ENCODE results near the gene ZNF90.
"Not testable (repeated sequence)": the region's sequence is repeated elsewhere in the genome, so short reads cannot be mapped to it uniquely, and the experiment has no call there.

Gene ZNF90

GRCh38 chr19:20102097-20102496, 24.3 kb downstream of the ZNF90 start:
- TF ChIP-seq, protein P1, sequence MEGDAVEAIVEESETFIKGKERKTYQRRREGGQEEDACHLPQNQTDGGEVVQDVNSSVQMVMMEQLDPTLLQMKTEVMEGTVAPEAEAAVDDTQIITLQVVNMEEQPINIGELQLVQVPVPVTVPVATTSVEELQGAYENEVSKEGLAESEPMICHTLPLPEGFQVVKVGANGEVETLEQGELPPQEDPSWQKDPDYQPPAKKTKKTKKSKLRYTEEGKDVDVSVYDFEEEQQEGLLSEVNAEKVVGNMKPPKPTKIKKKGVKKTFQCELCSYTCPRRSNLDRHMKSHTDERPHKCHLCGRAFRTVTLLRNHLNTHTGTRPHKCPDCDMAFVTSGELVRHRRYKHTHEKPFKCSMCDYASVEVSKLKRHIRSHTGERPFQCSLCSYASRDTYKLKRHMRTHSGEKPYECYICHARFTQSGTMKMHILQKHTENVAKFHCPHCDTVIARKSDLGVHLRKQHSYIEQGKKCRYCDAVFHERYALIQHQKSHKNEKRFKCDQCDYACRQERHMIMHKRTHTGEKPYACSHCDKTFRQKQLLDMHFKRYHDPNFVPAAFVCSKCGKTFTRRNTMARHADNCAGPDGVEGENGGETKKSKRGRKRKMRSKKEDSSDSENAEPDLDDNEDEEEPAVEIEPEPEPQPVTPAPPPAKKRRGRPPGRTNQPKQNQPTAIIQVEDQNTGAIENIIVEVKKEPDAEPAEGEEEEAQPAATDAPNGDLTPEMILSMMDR (conservative IDR thresholded peaks at IDR 0.05; ENCODE audit: low read length) = no peak
- TF ChIP-seq EZH2phosphoT487 (IDR thresholded peaks at IDR 0.05; ENCODE audit: borderline replicate concordance) = no peak
- Histone ChIP-seq H4K20me1 (ENCODE audit: insufficient read depth, low read length, poor library complexity, severe bottlenecking) (no peaks in the 10 kb centered on the region), H3K9me3 (ENCODE audit: insufficient read depth, low read depth, low read length) (peaks cover 17% of the 10 kb centered on the region; the same call in 1 of the 2 replicates), H3K79me2 (ENCODE audit: insufficient read depth, low read length) (peaks cover 39% of the 10 kb centered on the region), H2AFZ (ENCODE audit: low read length) (no peak overlapping the region), H3K4me3 (ENCODE audit: low read length, poor library complexity, severe bottlenecking) (no peak overlapping the region), H3K27me3 (ENCODE audit: insufficient read depth, low read length, poor library complexity, severe bottlenecking) (no peaks in the 10 kb centered on the region), H3F3A (ENCODE audit: low read depth) (no peaks in the 10 kb centered on the region), H3K9ac (ENCODE audit: low read depth, low read length, poor library complexity, severe bottlenecking) (no peak overlapping the region), H3K9me2 (replicated peaks; ENCODE audit: low read depth, low read length) (no peaks in the 10 kb centered on the region), H3K4me2 (ENCODE audit: low read depth, low read length, poor library complexity, severe bottlenecking) (no peak overlapping the region), H3K36me3 (ENCODE audit: insufficient read depth, low read length) (peaks cover 76% of the 10 kb centered on the region; the same call in 1 of the 2 replicates), H3K4me1 (ENCODE audit: insufficient read depth, low read length, poor library complexity, severe bottlenecking) (no peaks in the 10 kb centered on the region)

DNA sequence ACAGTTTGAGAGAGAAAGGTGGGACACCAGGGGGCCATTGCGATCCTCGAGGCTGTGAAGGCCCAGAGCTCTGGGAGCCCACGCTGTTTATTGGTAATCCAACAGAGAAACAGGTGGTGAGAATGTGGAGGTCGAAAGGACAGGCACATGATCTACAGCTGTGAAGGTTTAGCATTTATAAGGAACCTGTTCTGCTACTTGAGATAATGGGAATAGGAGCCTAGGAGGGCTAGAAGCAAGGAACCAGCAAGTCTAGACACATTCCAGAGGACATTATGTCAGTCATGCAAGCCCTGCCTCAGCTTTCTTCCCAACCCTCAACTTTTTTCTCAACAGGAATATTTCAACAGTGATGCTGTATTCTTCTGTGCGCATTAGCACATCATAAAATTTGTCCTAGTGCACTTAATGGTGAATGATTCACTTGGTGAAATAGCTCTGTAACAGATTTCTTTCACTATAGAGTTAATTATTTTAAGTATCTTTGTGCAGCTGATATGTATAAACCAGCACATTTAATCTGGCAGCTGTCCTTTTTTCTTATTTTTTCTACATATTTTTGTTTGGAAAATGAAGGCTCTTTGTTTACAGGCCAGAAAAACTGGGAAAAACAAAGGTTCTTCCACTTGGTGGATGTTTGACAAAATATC, 25.4 kb downstream of the ZNF90 start:
- TF ChIP-seq, protein P1 (conservative IDR thresholded peaks at IDR 0.05; ENCODE audit: low read length) = no peak
- TF ChIP-seq EZH2phosphoT487 (IDR thresholded peaks at IDR 0.05; ENCODE audit: borderline replicate concordance) = no peak
- Histone ChIP-seq H3K9me2 (replicated peaks; ENCODE audit: low read depth, low read length) (no peaks in the 10 kb centered on the region), H3F3A (ENCODE audit: low read depth) (no peaks in the 10 kb centered on the region), H3K4me3 (ENCODE audit: low read length, poor library complexity, severe bottlenecking) (no peak overlapping the region), H3K4me2 (ENCODE audit: low read depth, low read length, poor library complexity, severe bottlenecking) (no peak overlapping the region), H3K36me3 (ENCODE audit: insufficient read depth, low read length) (peaks cover 81% of the 10 kb centered on the region), H3K9me3 (ENCODE audit: insufficient read depth, low read depth, low read length) (peaks cover 22% of the 10 kb centered on the region; the same call in 1 of the 2 replicates), H2AFZ (ENCODE audit: low read length) (no peak overlapping the region), H3K4me1 (ENCODE audit: insufficient read depth, low read length, poor library complexity, severe bottlenecking) (no peaks in the 10 kb centered on the region), H3K79me2 (ENCODE audit: insufficient read depth, low read length) (peaks cover 34% of the 10 kb centered on the region), H4K20me1 (ENCODE audit: insufficient read depth, low read length, poor library complexity, severe bottlenecking) (no peaks in the 10 kb centered on the region), H3K27me3 (ENCODE audit: insufficient read depth, low read length, poor library complexity, severe bottlenecking) (no peaks in the 10 kb centered on the region), H3K9ac (ENCODE audit: low read depth, low read length, poor library complexity, severe bottlenecking) (no peak overlapping the region)

DNA sequence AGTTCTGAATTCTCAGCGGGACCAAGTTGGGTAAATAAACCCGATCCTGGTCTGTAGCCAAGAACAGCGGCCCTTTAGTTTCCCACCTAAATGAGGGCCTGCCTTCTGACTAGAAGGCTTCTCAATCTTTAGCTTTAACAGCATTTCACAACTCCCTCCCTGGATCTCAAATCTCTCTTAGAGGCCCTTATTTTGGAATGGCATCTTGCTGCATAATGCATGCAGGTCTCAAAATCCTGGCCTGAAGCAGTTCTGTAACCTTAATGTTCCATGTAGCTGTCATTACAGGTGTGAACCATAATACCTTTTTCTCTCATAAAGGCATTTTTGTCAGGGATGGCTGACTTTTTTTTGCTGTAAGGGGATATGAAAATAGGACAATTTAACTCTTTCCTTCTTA, 29.5 kb downstream of the ZNF90 start:
- no peaks in the 10 kb centered on the region for H3K27me3 ChIP-seq (ENCODE audit: insufficient read depth, low read length, poor library complexity, severe bottlenecking)
- H3K9me3 ChIP-seq (ENCODE audit: insufficient read depth, low read depth, low read length) = peaks cover 18% of the 10 kb centered on the region; the same call in 1 of the 2 replicates
- H2AFZ ChIP-seq (ENCODE audit: low read length) = no peak overlapping the region
- no peak overlapping the region for H3K4me3 ChIP-seq (ENCODE audit: low read length, poor library complexity, severe bottlenecking)
- no peaks in the 10 kb centered on the region for H4K20me1 ChIP-seq (ENCODE audit: insufficient read depth, low read length, poor library complexity, severe bottlenecking)
- H3K36me3 ChIP-seq (ENCODE audit: insufficient read depth, low read length) = peaks cover 80% of the 10 kb centered on the region
- peaks cover 7% of the 10 kb centered on the region; the same call in 1 of the 2 replicates for H3K79me2 ChIP-seq (ENCODE audit: insufficient read depth, low read length)
- no peaks in the 10 kb centered on the region for H3K4me1 ChIP-seq (ENCODE audit: insufficient read depth, low read length, poor library complexity, severe bottlenecking)
- TF ChIP-seq, protein P1 (conservative IDR thresholded peaks at IDR 0.05; ENCODE audit: low read length) = no peak
- TF ChIP-seq EZH2phosphoT487 (IDR thresholded peaks at IDR 0.05; ENCODE audit: borderline replicate concordance) = no peak
- no peaks in the 10 kb centered on the region for H3F3A ChIP-seq (ENCODE audit: low read depth)
- H3K9ac ChIP-seq (ENCODE audit: low read depth, low read length, poor library complexity, severe bottlenecking) = no peak overlapping the region
- H3K9me2 ChIP-seq (replicated peaks; ENCODE audit: low read depth, low read length) = no peaks in the 10 kb centered on the region
- H3K4me2 ChIP-seq (ENCODE audit: low read depth, low read length, poor library complexity, severe bottlenecking) = no peak overlapping the region

- H3K9me3 ChIP-seq (ENCODE audit: insufficient read depth, low read depth, low read length) = peaks cover 57% of the 10 kb centered on the region
- not testable (repeated sequence) for H3K4me1 ChIP-seq (ENCODE audit: insufficient read depth, low read length, poor library complexity, severe bottlenecking); H3K4me3 ChIP-seq (ENCODE audit: low read length, poor library complexity, severe bottlenecking); H2AFZ ChIP-seq (ENCODE audit: low read length); H3F3A ChIP-seq (ENCODE audit: low read depth); H3K9ac ChIP-seq (ENCODE audit: low read depth, low read length, poor library complexity, severe bottlenecking); H3K4me2 ChIP-seq (ENCODE audit: low read depth, low read length, poor library complexity, severe bottlenecking); H3K27me3 ChIP-seq (ENCODE audit: insufficient read depth, low read length, poor library complexity, severe bottlenecking); H4K20me1 ChIP-seq (ENCODE audit: insufficient read depth, low read length, poor library complexity, severe bottlenecking); H3K79me2 ChIP-seq (ENCODE audit: insufficient read depth, low read length); H3K9me2 ChIP-seq (replicated peaks; ENCODE audit: low read depth, low read length)
- H3K36me3 ChIP-seq (ENCODE audit: insufficient read depth, low read length) = peaks cover 59% of the 10 kb centered on the region
Observed at GRCh38 chr19:20118064-20118839, 40.5 kb downstream of the ZNF90 start.
